Measurements from ENCODE around the gene ASB2. TPM values are rescaled to one million over a fixed set of nuclear protein-coding genes. Genes with fewer than 3 reads are reported as not detected.

ASB2 gene
- total RNA-seq, 1 donor from 2014 or later, result not detected

- TF ChIP-seq CTCF (IDR thresholded peaks at IDR 0.05; ENCODE audit: unreplicated experiment), result no peak
- no peak overlapping the region for H3K27ac Mint-ChIP-seq
- H3K4me1 Mint-ChIP-seq (ENCODE audit: low read depth), result no peaks in the 10 kb centered on the region
- peaks cover 12% of the 10 kb centered on the region for H3K27me3 Mint-ChIP-seq
- no peaks in the 10 kb centered on the region for H3K9me3 Mint-ChIP-seq (ENCODE audit: low read depth)
- DNase-seq (ENCODE audit: low spot score, unreplicated experiment), result no peak
- no peak overlapping the region for H3K4me3 Mint-ChIP-seq (ENCODE audit: low read depth)
- no peaks in the 10 kb centered on the region for H3K36me3 Mint-ChIP-seq (ENCODE audit: insufficient read depth)
Observed at GRCh38 chr14:93965287-93965821, 11.0 kb downstream of the ASB2 start.

- Mint-ChIP-seq H3K9me3 (ENCODE audit: low read depth) (no peaks in the 10 kb centered on the region), H3K27me3 (peaks cover 11% of the 10 kb centered on the region), H3K27ac (no peak overlapping the region), H3K4me1 (ENCODE audit: low read depth) (no peaks in the 10 kb centered on the region), H3K4me3 (ENCODE audit: low read depth) (no peak overlapping the region), H3K36me3 (ENCODE audit: insufficient read depth) (no peaks in the 10 kb centered on the region)
- no peak for DNase-seq (ENCODE audit: low spot score, unreplicated experiment)
- no peak for TF ChIP-seq CTCF (IDR thresholded peaks at IDR 0.05; ENCODE audit: unreplicated experiment)
Observed at GRCh38 chr14:93964820-93965286, 11.5 kb downstream of the ASB2 start.

GRCh38 chr14:93964281-93964680 is 12.1 kb downstream of the ASB2 start:
- Mint-ChIP-seq H3K4me1 (ENCODE audit: low read depth) (peaks cover 4% of the 10 kb centered on the region), H3K4me3 (ENCODE audit: low read depth) (no peak overlapping the region), H3K9me3 (ENCODE audit: low read depth) (no peaks in the 10 kb centered on the region), H3K36me3 (ENCODE audit: insufficient read depth) (no peaks in the 10 kb centered on the region), H3K27ac (no peak overlapping the region), H3K27me3 (peaks cover 11% of the 10 kb centered on the region)
- TF ChIP-seq CTCF (IDR thresholded peaks at IDR 0.05; ENCODE audit: unreplicated experiment), result no peak
- DNase-seq (ENCODE audit: low spot score, unreplicated experiment), result no peak

- Mint-ChIP-seq H3K27me3 (peaks cover 6% of the 10 kb centered on the region), H3K4me1 (ENCODE audit: low read depth) (peaks cover 6% of the 10 kb centered on the region), H3K36me3 (ENCODE audit: insufficient read depth) (no peaks in the 10 kb centered on the region), H3K4me3 (ENCODE audit: low read depth) (no peak overlapping the region), H3K27ac (no peak overlapping the region), H3K9me3 (ENCODE audit: low read depth) (no peaks in the 10 kb centered on the region)
- no peak for DNase-seq (ENCODE audit: low spot score, unreplicated experiment)
- no peak for TF ChIP-seq CTCF (IDR thresholded peaks at IDR 0.05; ENCODE audit: unreplicated experiment)
Observed at GRCh38 chr14:93963692-93964091, 12.7 kb downstream of the ASB2 start.

- DNase-seq (ENCODE audit: low spot score, unreplicated experiment), result no peak
- Mint-ChIP-seq H3K36me3 (ENCODE audit: insufficient read depth) (no peaks in the 10 kb centered on the region), H3K4me1 (ENCODE audit: low read depth) (peaks cover 6% of the 10 kb centered on the region), H3K27me3 (peaks cover 4% of the 10 kb centered on the region), H3K27ac (no peak overlapping the region), H3K4me3 (ENCODE audit: low read depth) (no peak overlapping the region), H3K9me3 (ENCODE audit: low read depth) (no peaks in the 10 kb centered on the region)
- no peak for TF ChIP-seq CTCF (IDR thresholded peaks at IDR 0.05; ENCODE audit: unreplicated experiment)
Observed at GRCh38 chr14:93962701-93963601, 13.4 kb downstream of the ASB2 start.

Data from progenitor cell of endocrine pancreas (in vitro differentiated cells).